ENCODE data around the gene TRPV4. TPM values are rescaled to one million over a fixed set of nuclear protein-coding genes. Genes with fewer than 3 reads are reported as not detected.
A peak's percentile ranks its signal among the peaks of the same experiment; 100 is the strongest.

The TRPV4 gene
- total and polyA plus RNA-seq, 7 donors: 0.03 to 0.11 (median 0.07) TPM; not detected in 1

DNA sequence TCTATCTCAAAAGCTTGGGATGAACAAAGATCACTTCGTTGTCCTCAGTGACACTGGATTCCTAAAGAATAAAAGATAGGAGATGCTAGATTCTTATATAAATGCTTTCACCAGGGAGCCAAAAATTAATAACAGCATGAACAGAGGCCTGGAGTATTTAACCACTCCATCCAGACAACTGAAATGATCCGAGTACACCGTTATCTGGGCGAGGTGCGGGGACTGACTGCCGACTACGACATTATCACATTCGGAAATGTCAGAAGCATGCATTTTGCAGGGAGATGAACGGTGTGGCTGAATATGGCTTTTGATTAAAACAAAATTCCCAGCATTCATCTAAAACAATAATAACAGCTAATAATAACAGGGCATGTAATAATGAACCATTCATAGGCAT lies 56.6 kb downstream of the TRPV4 start:
- Histone ChIP-seq H3K27me3 (ENCODE audit: insufficient read depth in 3 of 3, low read length in 2 of 3) (no peaks in the 10 kb centered on the region), H3K4me1 (peaks cover 10% of the 10 kb centered on the region), H3K27ac (no peak overlapping the region), H3K9me3 (no peaks in the 10 kb centered on the region), H3K36me3 (ENCODE audit: insufficient read depth in 1 of 2, low read depth in 1 of 2) (no peaks in the 10 kb centered on the region), H3K4me3 (no peak overlapping the region)
- intact Hi-C loops (cut with DNase I): loop anchor here in 1 of 2 donors (5.0 kb wide), 1 partner anchor 349 kb away; no protein-coding TSS in a partner anchor
- 80 to 86% (median 84%) methylated on average over 9 of the region's 9 CpGs for WGBS, 3 donors
- no peak for TF ChIP-seq CTCF (IDR thresholded peaks at IDR 0.05)
- ATAC-seq (no peak), DNase-seq (peak in 1 of 2 donors; percentile 5)

DNA sequence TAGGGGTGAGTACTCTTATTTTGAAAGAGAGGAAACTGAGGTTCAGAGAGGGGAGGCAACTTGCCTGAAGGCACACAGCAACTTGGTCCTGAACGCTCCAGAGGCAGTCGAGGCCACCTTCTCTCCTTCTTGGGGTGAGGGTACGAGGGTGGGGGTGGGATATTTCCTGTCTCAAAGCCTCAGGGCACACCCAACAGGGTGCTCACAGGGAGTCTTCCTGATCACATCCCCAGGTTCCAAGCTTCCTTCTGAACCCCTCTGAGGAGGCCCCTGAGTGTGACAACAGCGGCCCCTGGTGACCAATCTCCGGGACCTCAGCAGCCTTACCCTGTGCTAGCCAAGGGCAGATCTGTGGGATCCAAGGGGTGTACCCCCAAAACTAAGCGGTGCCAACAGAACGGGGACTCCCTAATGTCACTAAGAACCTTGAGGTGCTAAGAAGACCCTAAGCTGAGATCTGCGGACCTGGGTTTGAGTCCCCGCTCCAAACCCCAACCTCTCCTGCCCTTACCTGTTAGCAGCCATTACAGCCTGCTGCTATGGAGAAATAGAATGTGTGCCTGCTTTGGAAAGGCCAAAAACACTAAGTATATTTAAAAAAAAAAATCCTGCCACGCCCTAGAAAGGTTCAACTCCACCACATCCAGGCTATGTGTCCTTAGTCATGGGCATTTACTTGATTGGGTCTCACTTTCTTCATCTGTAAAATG lies 57.9 kb downstream of the TRPV4 start:
- 20 to 23% (median 21%) methylated on average over 10 of the region's 10 CpGs for WGBS, 3 donors
- ATAC-seq: peak; percentile 77 to 91 (median 86)
- H3K9me3 ChIP-seq: no peaks in the 10 kb centered on the region
- H3K4me1 ChIP-seq: peaks cover 10% of the 10 kb centered on the region
- no peak overlapping the region for H3K4me3 ChIP-seq
- H3K27me3 ChIP-seq (ENCODE audit: insufficient read depth in 3 of 3, low read length in 2 of 3): no peaks in the 10 kb centered on the region
- H3K27ac ChIP-seq: no peak overlapping the region
- peak; percentile 72 to 86 for DNase-seq
- no peaks in the 10 kb centered on the region for H3K36me3 ChIP-seq (ENCODE audit: insufficient read depth in 1 of 2, low read depth in 1 of 2)
- intact Hi-C loops (cut with DNase I): loop anchor here (1.0 to 5.0 kb wide), 4 partner anchors 178 to 348 kb away; no protein-coding TSS in a partner anchor
- TF ChIP-seq CTCF (IDR thresholded peaks at IDR 0.05): peak; percentile 87

- H3K4me1 ChIP-seq: peaks cover 10% of the 10 kb centered on the region
- no peaks in the 10 kb centered on the region for H3K27me3 ChIP-seq (ENCODE audit: insufficient read depth in 3 of 3, low read length in 2 of 3)
- intact Hi-C loops (cut with DNase I): loop anchor here (2.0 to 5.0 kb wide), 3 partner anchors 51 to 255 kb away; no protein-coding TSS in a partner anchor
- ATAC-seq: peak; percentile 74 to 89 (median 84)
- H3K27ac ChIP-seq: peak overlapping the region; percentile 39
- peak overlapping the region; percentile 39 for H3K4me3 ChIP-seq
- no peak for TF ChIP-seq CTCF (IDR thresholded peaks at IDR 0.05)
- H3K36me3 ChIP-seq (ENCODE audit: insufficient read depth in 1 of 2, low read depth in 1 of 2): no peaks in the 10 kb centered on the region
- peak in 1 of 2 donors; percentile 64 for DNase-seq
- no peaks in the 10 kb centered on the region for H3K9me3 ChIP-seq
- WGBS, 3 donors: 33 to 37% (median 35%) methylated on average over 21 of the region's 21 CpGs
Measured at GRCh38 chr12:109773384-109774011, 59.7 kb downstream of the TRPV4 start.

DNA sequence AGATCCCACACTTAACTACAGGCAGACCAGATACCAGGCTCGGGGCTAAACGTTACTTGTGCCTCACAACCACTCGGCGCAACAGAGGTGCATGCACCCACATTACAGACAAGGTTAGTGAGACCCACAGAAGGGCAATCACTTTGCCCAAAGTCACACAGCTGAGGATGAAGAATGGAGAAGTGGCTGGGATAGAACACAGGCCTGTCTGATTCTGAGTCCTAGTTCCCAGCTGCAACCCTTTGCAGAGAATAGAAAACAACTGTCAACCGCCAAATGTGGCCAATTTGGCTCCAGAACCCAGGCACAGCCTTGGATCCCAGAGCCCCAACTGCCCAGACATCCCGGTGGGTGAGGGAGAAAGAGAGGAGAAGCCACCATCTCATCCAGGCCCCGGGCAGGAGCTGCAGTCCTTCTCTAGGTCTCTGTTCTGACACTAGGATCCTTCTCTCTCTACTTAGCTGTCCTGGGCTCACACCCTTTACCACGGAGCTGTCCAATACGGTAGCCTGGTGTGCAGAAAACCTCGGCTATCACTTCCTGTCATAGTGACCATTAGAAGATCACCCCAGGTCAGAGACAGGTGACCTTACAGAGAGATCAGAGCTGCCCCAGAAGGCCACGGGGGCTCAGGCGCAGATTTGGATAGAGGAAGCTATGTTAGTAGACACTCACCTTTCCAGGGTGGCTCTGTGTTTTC lies 60.4 kb downstream of the TRPV4 start:
- TF ChIP-seq CTCF (IDR thresholded peaks at IDR 0.05): no peak
- intact Hi-C loops (cut with DNase I): loop anchor here (5.0 kb wide), 2 partner anchors 50 to 55 kb away; no protein-coding TSS in a partner anchor
- Histone ChIP-seq H3K36me3 (ENCODE audit: insufficient read depth in 1 of 2, low read depth in 1 of 2) (no peaks in the 10 kb centered on the region), H3K27ac (peak overlapping the region; percentile 39), H3K27me3 (ENCODE audit: insufficient read depth in 3 of 3, low read length in 2 of 3) (no peaks in the 10 kb centered on the region), H3K4me3 (peak overlapping the region; percentile 39), H3K4me1 (peaks cover 10% of the 10 kb centered on the region), H3K9me3 (no peaks in the 10 kb centered on the region)
- peak in 3 of 4 donors; percentile 38 to 48 (median 43) for ATAC-seq
- whole genome bisulfite sequencing, 3 donors: 39 to 45% (median 41%) methylated on average over 12 of the region's 12 CpGs
- DNase-seq: peak in 1 of 2 donors; percentile 30
